ENCODE data around the gene PDZRN3. TPM values are rescaled to one million over a fixed set of nuclear protein-coding genes. Genes with fewer than 3 reads are reported as not detected.

PDZRN3 gene
- total and polyA plus RNA-seq, 2 of the 13 experiments (the other 11 are each of a cell fraction or from before 2014, with no cell fraction given) = not detected

- H2AFZ ChIP-seq (ENCODE audit: low read length) = no peak overlapping the region
- ATAC-seq (no peak), FAIRE-seq (no peak), DNase-seq (ENCODE audit: low spot score) (no peak)
- H3K36me3 ChIP-seq (replicated peaks in 1 of 2; ENCODE audit: control insufficient read depth in 1 of 2, insufficient read depth in 2 of 2, low read length in 2 of 2) = no peaks in the 10 kb centered on the region
- no peak overlapping the region for H3K4me2 ChIP-seq (ENCODE audit: low read depth, low read length)
- H3K4me3 ChIP-seq (replicated peaks in 1 of 3; ENCODE audit: insufficient read depth in 1 of 3, low read depth in 2 of 3, low read length in 3 of 3) = no peak overlapping the region
- 59% methylated on average over 1 of the region's 1 CpG for WGBS (ENCODE audit: low lambda C conversion rate)
- no peaks in the 10 kb centered on the region for H3K4me1 ChIP-seq (ENCODE audit: insufficient read depth, low read length)
- H3K9me3 ChIP-seq (ENCODE audit: low read length) = no peaks in the 10 kb centered on the region
- H3K79me2 ChIP-seq (ENCODE audit: insufficient read depth, low read length) = no peaks in the 10 kb centered on the region
- ChIA-PET CTCF (ENCODE audit: low intra/inter-chr PET ratio, low total read pairs) (no interaction called here), POLR2A (no interaction called here)
- intact Hi-C loops (cut with micrococcal nuclease; ENCODE audit: unreplicated experiment) (no loop called here), in situ Hi-C loops (cut with HindIII; ENCODE audit: extremely low pct_ligation_motif_present, low pct_unique_long_range_greater_than_20kb) (no loop called here)
- H3K9ac ChIP-seq (ENCODE audit: insufficient read depth, low read depth, low read length) = no peak overlapping the region
- H4K20me1 ChIP-seq (ENCODE audit: insufficient read depth, low read length) = no peaks in the 10 kb centered on the region
- TF ChIP-seq ZNF12 (CRISPR knock-in tag; IDR thresholded peaks at IDR 0.05) = no peak
- TF ChIP-seq HNF4G (IDR thresholded peaks at IDR 0.05; ENCODE audit: borderline replicate concordance, low read depth, low read length) = no peak
- no peak for TF ChIP-seq HNF4G (CRISPR knock-in tag; IDR thresholded peaks at IDR 0.05; ENCODE audit: borderline replicate concordance, low read depth)
- no peak for TF ChIP-seq NFE2 (CRISPR knock-in tag; IDR thresholded peaks at IDR 0.05)
- TF ChIP-seq SIX1 (CRISPR knock-in tag; IDR thresholded peaks at IDR 0.05; ENCODE audit: borderline replicate concordance) = no peak
- TF ChIP-seq NCOA1 (CRISPR knock-in tag; IDR thresholded peaks at IDR 0.05) = no peak
- TF ChIP-seq MXI1 (IDR thresholded peaks at IDR 0.05; ENCODE audit: borderline replicate concordance, low read depth, low read length) = no peak
- TF ChIP-seq ZNF292 (CRISPR knock-in tag; IDR thresholded peaks at IDR 0.05; ENCODE audit: borderline replicate concordance, low read depth) = no peak
- TF ChIP-seq, protein P1, sequence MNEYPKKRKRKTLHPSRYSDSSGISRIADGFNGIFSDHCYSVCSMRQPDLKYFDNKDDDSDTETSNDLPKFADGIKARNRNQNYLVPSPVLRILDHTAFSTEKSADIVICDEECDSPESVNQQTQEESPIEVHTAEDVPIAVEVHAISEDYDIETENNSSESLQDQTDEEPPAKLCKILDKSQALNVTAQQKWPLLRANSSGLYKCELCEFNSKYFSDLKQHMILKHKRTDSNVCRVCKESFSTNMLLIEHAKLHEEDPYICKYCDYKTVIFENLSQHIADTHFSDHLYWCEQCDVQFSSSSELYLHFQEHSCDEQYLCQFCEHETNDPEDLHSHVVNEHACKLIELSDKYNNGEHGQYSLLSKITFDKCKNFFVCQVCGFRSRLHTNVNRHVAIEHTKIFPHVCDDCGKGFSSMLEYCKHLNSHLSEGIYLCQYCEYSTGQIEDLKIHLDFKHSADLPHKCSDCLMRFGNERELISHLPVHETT (CRISPR knock-in tag; conservative IDR thresholded peaks at IDR 0.05) = no peak
- TF ChIP-seq, protein P2, sequence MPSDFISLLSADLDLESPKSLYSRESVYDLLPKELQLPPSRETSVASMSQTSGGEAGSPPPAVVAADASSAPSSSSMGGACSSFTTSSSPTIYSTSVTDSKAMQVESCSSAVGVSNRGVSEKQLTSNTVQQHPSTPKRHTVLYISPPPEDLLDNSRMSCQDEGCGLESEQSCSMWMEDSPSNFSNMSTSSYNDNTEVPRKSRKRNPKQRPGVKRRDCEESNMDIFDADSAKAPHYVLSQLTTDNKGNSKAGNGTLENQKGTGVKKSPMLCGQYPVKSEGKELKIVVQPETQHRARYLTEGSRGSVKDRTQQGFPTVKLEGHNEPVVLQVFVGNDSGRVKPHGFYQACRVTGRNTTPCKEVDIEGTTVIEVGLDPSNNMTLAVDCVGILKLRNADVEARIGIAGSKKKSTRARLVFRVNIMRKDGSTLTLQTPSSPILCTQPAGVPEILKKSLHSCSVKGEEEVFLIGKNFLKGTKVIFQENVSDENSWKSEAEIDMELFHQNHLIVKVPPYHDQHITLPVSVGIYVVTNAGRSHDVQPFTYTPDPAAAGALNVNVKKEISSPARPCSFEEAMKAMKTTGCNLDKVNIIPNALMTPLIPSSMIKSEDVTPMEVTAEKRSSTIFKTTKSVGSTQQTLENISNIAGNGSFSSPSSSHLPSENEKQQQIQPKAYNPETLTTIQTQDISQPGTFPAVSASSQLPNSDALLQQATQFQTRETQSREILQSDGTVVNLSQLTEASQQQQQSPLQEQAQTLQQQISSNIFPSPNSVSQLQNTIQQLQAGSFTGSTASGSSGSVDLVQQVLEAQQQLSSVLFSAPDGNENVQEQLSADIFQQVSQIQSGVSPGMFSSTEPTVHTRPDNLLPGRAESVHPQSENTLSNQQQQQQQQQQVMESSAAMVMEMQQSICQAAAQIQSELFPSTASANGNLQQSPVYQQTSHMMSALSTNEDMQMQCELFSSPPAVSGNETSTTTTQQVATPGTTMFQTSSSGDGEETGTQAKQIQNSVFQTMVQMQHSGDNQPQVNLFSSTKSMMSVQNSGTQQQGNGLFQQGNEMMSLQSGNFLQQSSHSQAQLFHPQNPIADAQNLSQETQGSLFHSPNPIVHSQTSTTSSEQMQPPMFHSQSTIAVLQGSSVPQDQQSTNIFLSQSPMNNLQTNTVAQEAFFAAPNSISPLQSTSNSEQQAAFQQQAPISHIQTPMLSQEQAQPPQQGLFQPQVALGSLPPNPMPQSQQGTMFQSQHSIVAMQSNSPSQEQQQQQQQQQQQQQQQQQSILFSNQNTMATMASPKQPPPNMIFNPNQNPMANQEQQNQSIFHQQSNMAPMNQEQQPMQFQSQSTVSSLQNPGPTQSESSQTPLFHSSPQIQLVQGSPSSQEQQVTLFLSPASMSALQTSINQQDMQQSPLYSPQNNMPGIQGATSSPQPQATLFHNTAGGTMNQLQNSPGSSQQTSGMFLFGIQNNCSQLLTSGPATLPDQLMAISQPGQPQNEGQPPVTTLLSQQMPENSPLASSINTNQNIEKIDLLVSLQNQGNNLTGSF (CRISPR knock-in tag; IDR thresholded peaks at IDR 0.05) = no peak
- no peak for TF ChIP-seq ZNF557 (CRISPR knock-in tag; IDR thresholded peaks at IDR 0.05)
- no peak for TF ChIP-seq KDM5B (CRISPR knock-in tag; IDR thresholded peaks at IDR 0.05; ENCODE audit: borderline replicate concordance)
- no peak for TF ChIP-seq ATM (IDR thresholded peaks at IDR 0.05; ENCODE audit: borderline replicate concordance)
- no peak for TF ChIP-seq ZFYVE20 (CRISPR knock-in tag; IDR thresholded peaks at IDR 0.05; ENCODE audit: borderline replicate concordance, low read depth)
- TF ChIP-seq PTBP1 (IDR thresholded peaks at IDR 0.05; ENCODE audit: low read depth, low read length, poor library complexity, severe bottlenecking) = no peak
- TF ChIP-seq SRSF1 (optimal IDR thresholded peaks at IDR 0.05; ENCODE audit: low read depth, low read length) = no peak
- TF ChIP-seq TBX2 (CRISPR knock-in tag; IDR thresholded peaks at IDR 0.05; ENCODE audit: borderline replicate concordance) = no peak
- no peak for TF ChIP-seq CBX1 (IDR thresholded peaks at IDR 0.05; ENCODE audit: low read depth)
- no peak for TF ChIP-seq ZNF775 (CRISPR knock-in tag; IDR thresholded peaks at IDR 0.05; ENCODE audit: borderline replicate concordance)
- BruUV-seq (replicated peaks) = no TSS peak
- no peak overlapping the region for H3K27ac ChIP-seq (ENCODE audit: extremely low read length, insufficient read depth, low read length)
- H3K27me3 ChIP-seq (ENCODE audit: control insufficient read depth in 1 of 2, insufficient read depth in 2 of 2, low read length in 2 of 2) = no peaks in the 10 kb centered on the region
Measured at GRCh38 chr3:73478858-73479257, 145.9 kb downstream of the PDZRN3 start.

All from HepG2 (cell line).